Right lung (tissue), 10 donors: Measurements from ENCODE around the gene LDLRAD3. TPM values are rescaled to one million over a fixed set of nuclear protein-coding genes. Genes with fewer than 3 reads are reported as not detected.
"Not testable (repeated sequence)": the region's sequence is repeated elsewhere in the genome, so short reads cannot be mapped to it uniquely, and the experiment has no call there.

ENCODE experiments used
- DNase-seq, 2 donors: peaks; one replicate each; pipeline ENCODE4 v3.0.0-alpha.2; 2013
- long read RNA-seq, 8 donors: transcript quantifications; one replicate each; lab custom pipeline, GENCODE V29; 2026
- polyA plus RNA-seq, 5 donors: library from polyadenylated mRNA; unstranded; fragments of 120-200 nt; gene quantifications; one replicate each; pipeline versions ENCODE4 v1.2.1 to v1.2.3, GENCODE V29; 2013; ENCODE audit warnings: inconsistent platforms in 1 of 5, low replicate concordance in 1 of 5; ENCODE audit not compliant: insufficient read length in 5 of 5, insufficient read depth in 1 of 5

The LDLRAD3 gene
- polyA plus RNA-seq: 10 to 100 TPM; 15.8 to 19.1 (median 16.6) TPM
- long read RNA-seq, donor 1, partial matches to known transcripts: 14 of 14 reads
- long read RNA-seq, donor 1, other reads (novel, unspliced or antisense): 0 of 14 reads
- long read RNA-seq, donor 2, partial matches to known transcripts: 0 of 3 reads
- long read RNA-seq, donor 2, other reads (novel, unspliced or antisense): 0 of 3 reads
- long read RNA-seq, donor 3, partial matches to known transcripts: 12 of 15 reads
- long read RNA-seq, donor 3, other reads (novel, unspliced or antisense): 0 of 15 reads
- long read RNA-seq, donor 4: 0 reads
- long read RNA-seq, donor 5, transcript LDLRAD3-201 (6 exons, 3,798 nt): major isoform, 7 of 12 reads
- long read RNA-seq, donor 5, partial matches to known transcripts: 5 of 12 reads
- long read RNA-seq, donor 5, other reads (novel, unspliced or antisense): 0 of 12 reads
- long read RNA-seq, donor 6, transcript LDLRAD3-201 (6 exons, 3,798 nt): major isoform, 8 of 9 reads
- long read RNA-seq, donor 6, partial matches to known transcripts: 0 of 9 reads
- long read RNA-seq, donor 6, other reads (novel, unspliced or antisense): 0 of 9 reads
- long read RNA-seq, donor 7, partial matches to known transcripts: 0 of 2 reads
- long read RNA-seq, donor 7, other reads (novel, unspliced or antisense): 0 of 2 reads
- long read RNA-seq, donor 8, partial matches to known transcripts: 0 of 1 reads
- long read RNA-seq, donor 8, other reads (novel, unspliced or antisense): 0 of 1 reads

GRCh38 chr11:35943713-35944502 lies at the start of gene LDLRAD3:
Gene LDLRAD3 (plus strand): TSS chr11:35944062. CDS start chr11:35944099, 37 bp downstream.
- peak; percentile 76 to 81 for DNase-seq

- DNase-seq: no peak
Observed at GRCh38 chr11:35897019-35897418, 46.8 kb upstream of the LDLRAD3 start.

GRCh38 chr11:35902961-35903360 lies 40.9 kb upstream of the LDLRAD3 start:
- no peak for DNase-seq

GRCh38 chr11:35905646-35906276 lies 38.1 kb upstream of the LDLRAD3 start:
- peak in 1 of 2 donors; percentile 20 for DNase-seq

- DNase-seq: no peak
Observed at GRCh38 chr11:35906277-35906661, 37.6 kb upstream of the LDLRAD3 start.

- no peak for DNase-seq
Observed at GRCh38 chr11:35906681-35907080, 37.2 kb upstream of the LDLRAD3 start.

- no peak for DNase-seq
Observed at GRCh38 chr11:35907648-35908431, 36.0 kb upstream of the LDLRAD3 start.

GRCh38 chr11:35908432-35908771 lies 35.5 kb upstream of the LDLRAD3 start:
- DNase-seq: not testable (repeated sequence)

- DNase-seq: no peak
Observed at GRCh38 chr11:35909511-35910265, 34.2 kb upstream of the LDLRAD3 start.

- DNase-seq: no peak
Observed at GRCh38 chr11:35911013-35911412, 32.8 kb upstream of the LDLRAD3 start.

GRCh38 chr11:35911616-35912165 lies 32.2 kb upstream of the LDLRAD3 start:
- DNase-seq: no peak

- DNase-seq: not testable (repeated sequence)
Observed at GRCh38 chr11:35912436-35912835, 31.4 kb upstream of the LDLRAD3 start.

GRCh38 chr11:35912883-35913624 lies 30.8 kb upstream of the LDLRAD3 start:
- no peak for DNase-seq

GRCh38 chr11:35914816-35915215 lies 29.0 kb upstream of the LDLRAD3 start:
- DNase-seq: no peak

GRCh38 chr11:35916270-35916669 lies 27.6 kb upstream of the LDLRAD3 start:
- no peak for DNase-seq

- DNase-seq: no peak
Observed at GRCh38 chr11:35917676-35918075, 26.2 kb upstream of the LDLRAD3 start.

- DNase-seq: no peak
Observed at GRCh38 chr11:35918716-35919115, 25.1 kb upstream of the LDLRAD3 start.

- no peak for DNase-seq
Observed at GRCh38 chr11:35919244-35919643, 24.6 kb upstream of the LDLRAD3 start.

GRCh38 chr11:35923452-35923851 lies 20.4 kb upstream of the LDLRAD3 start:
- no peak for DNase-seq
